ENCODE results near the gene NECAB3. TPM values are rescaled to one million over a fixed set of nuclear protein-coding genes. Genes with fewer than 3 reads are reported as not detected.

The NECAB3 gene
- total and polyA plus RNA-seq, 4 donors: 10.5 to 14.8 (median 11.1) TPM

- H3K27me3 ChIP-seq (ENCODE audit: control insufficient read depth in 4 of 4, insufficient read depth in 4 of 4, low read length in 3 of 4): no peaks in the 10 kb centered on the region
- H3K4me1 ChIP-seq (ENCODE audit: control insufficient read depth in 4 of 4, insufficient read depth in 4 of 4, low read length in 3 of 4): peaks cover 0 to 10% (median 8%) of the 10 kb centered on the region in 4 donors
- 96% methylated on average over 10 of the region's 10 CpGs for WGBS
- no peak overlapping the region for H3K4me3 ChIP-seq (ENCODE audit: low read depth in 1 of 3, low read length in 3 of 3)
- no peak overlapping the region for H3K9ac ChIP-seq (ENCODE audit: low read depth in 1 of 2, low read length in 2 of 2)
- H3K9me3 ChIP-seq (ENCODE audit: control insufficient read depth in 4 of 4, low read length in 3 of 4): no peaks in the 10 kb centered on the region
- peaks cover 0 to 2% (median under 1%) of the 10 kb centered on the region in 4 donors for H3K36me3 ChIP-seq (ENCODE audit: control insufficient read depth in 4 of 4, insufficient read depth in 3 of 4, low read depth in 1 of 4, low read length in 3 of 4)
- no peak overlapping the region for H3K27ac ChIP-seq (ENCODE audit: low read depth in 1 of 2, low read length in 2 of 2)
- DNase-seq (ENCODE audit: low spot score): no peak
- TF ChIP-seq GABPA (IDR thresholded peaks at IDR 0.05 in 1 of 2, conservative IDR thresholded peaks at IDR 0.05 in 1 of 2): no peak
- TF ChIP-seq HNF4A (conservative IDR thresholded peaks at IDR 0.05): no peak
- TF ChIP-seq HNF4G (IDR thresholded peaks at IDR 0.05): no peak
- TF ChIP-seq MAX (IDR thresholded peaks at IDR 0.05): no peak
- no peak for TF ChIP-seq TAF1 (conservative IDR thresholded peaks at IDR 0.05)
- no peak for TF ChIP-seq CTCF (IDR thresholded peaks at IDR 0.05; ENCODE audit: low read depth, low read length, missing input control)
- TF ChIP-seq JUND (IDR thresholded peaks at IDR 0.05): no peak
- no peak for TF ChIP-seq FOXA2 (IDR thresholded peaks at IDR 0.05)
- TF ChIP-seq EGR1 (IDR thresholded peaks at IDR 0.05; ENCODE audit: low read depth in 2 of 2): no peak
- TF ChIP-seq ATF3 (IDR thresholded peaks at IDR 0.05): no peak
- TF ChIP-seq REST (IDR thresholded peaks at IDR 0.05): no peak
- TF ChIP-seq SP1 (IDR thresholded peaks at IDR 0.05): no peak
- TF ChIP-seq FOXA1 (IDR thresholded peaks at IDR 0.05): no peak
- no peak for TF ChIP-seq RXRA (IDR thresholded peaks at IDR 0.05)
- no peak for TF ChIP-seq NR2F2 (IDR thresholded peaks at IDR 0.05)
Observed at GRCh38 chr20:33656010-33656782, 18.0 kb downstream of the NECAB3 start.

- Histone ChIP-seq H3K9ac (ENCODE audit: low read depth in 1 of 2, low read length in 2 of 2) (no peak overlapping the region), H3K4me1 (ENCODE audit: control insufficient read depth in 4 of 4, insufficient read depth in 4 of 4, low read length in 3 of 4) (peaks cover 0 to 10% (median 8%) of the 10 kb centered on the region in 4 donors), H3K36me3 (ENCODE audit: control insufficient read depth in 4 of 4, insufficient read depth in 3 of 4, low read depth in 1 of 4, low read length in 3 of 4) (peaks cover 0 to 2% (median under 1%) of the 10 kb centered on the region in 4 donors), H3K9me3 (ENCODE audit: control insufficient read depth in 4 of 4, low read length in 3 of 4) (no peaks in the 10 kb centered on the region), H3K27me3 (ENCODE audit: control insufficient read depth in 4 of 4, insufficient read depth in 4 of 4, low read length in 3 of 4) (no peaks in the 10 kb centered on the region), H3K4me3 (ENCODE audit: low read depth in 1 of 3, low read length in 3 of 3) (no peak overlapping the region), H3K27ac (ENCODE audit: low read depth in 1 of 2, low read length in 2 of 2) (no peak overlapping the region)
- WGBS: 71% methylated on average over 4 of the region's 4 CpGs
- TF ChIP-seq HNF4A (conservative IDR thresholded peaks at IDR 0.05) (no peak), EGR1 (IDR thresholded peaks at IDR 0.05; ENCODE audit: low read depth in 2 of 2) (no peak), RAD21 (IDR thresholded peaks at IDR 0.05) (no peak), ZBTB33 (IDR thresholded peaks at IDR 0.05) (no peak), ATF3 (IDR thresholded peaks at IDR 0.05) (no peak), TAF1 (conservative IDR thresholded peaks at IDR 0.05) (no peak), JUND (IDR thresholded peaks at IDR 0.05) (no peak), FOXA1 (IDR thresholded peaks at IDR 0.05) (no peak), YY1 (IDR thresholded peaks at IDR 0.05) (no peak)
- DNase-seq (ENCODE audit: low spot score): no peak
Observed at GRCh38 chr20:33655164-33655563, 19.1 kb downstream of the NECAB3 start.
